ENCODE results near the gene CCDC97.
A peak's percentile ranks its signal among the peaks of the same experiment; 100 is the strongest.

Gene CCDC97

GRCh38 chr19:41353466-41354342 is 43.7 kb downstream of the CCDC97 start, which contains the start of gene TGFB1:
TGFB1 (minus strand) TSS chr19:41353922; CDS start chr19:41353044, 878 bp downstream.
- no peaks in the 10 kb centered on the region for H3K36me3 ChIP-seq (ENCODE audit: control insufficient read depth, low read depth, low read length)
- peak within 1 kb of the TSS; percentile 17 for H3K9ac ChIP-seq (ENCODE audit: low read length)
- H3K4me1 ChIP-seq (ENCODE audit: control insufficient read depth, low read depth, low read length) = peaks cover 6% of the 10 kb centered on the region
- H3K4me3 ChIP-seq (ENCODE audit: low read length) = peak within 1 kb of the TSS; percentile 67
- H3K27ac ChIP-seq (ENCODE audit: low read length) = no peak within 1 kb of the TSS
- no peaks in the 10 kb centered on the region for H3K9me3 ChIP-seq (ENCODE audit: control insufficient read depth, low read depth, low read length)
- peaks cover 46% of the 10 kb centered on the region for H3K27me3 ChIP-seq (ENCODE audit: control insufficient read depth, insufficient read depth, low read length)

DNA sequence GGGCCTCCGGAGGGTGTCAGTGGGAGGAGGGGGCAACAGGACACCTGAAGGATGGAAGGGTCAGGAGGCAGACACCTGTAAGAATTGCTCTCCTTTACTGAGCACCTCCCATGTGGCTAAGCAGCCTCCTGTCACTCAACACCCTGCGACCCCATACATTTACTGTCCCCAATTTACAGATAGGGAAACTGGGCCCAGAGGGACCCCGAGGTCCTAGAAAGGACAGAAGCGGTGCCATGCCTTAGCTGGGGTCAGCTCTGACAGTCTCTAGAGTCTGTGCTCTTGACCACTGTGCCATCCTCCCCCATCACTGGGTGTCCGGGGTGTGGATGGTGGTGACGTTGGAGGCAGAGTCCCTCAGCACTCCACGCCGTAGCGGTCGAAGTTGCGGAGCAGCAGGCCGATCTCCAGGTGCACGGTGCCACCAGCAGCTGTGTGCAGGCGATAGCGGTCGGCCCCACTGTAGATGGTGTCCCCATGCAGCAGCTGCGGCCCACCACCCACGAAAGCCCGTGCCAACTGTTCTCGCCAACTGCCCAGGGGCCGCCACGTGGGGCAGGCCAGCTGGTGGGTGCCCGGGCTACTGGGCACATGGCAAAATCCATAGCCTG is 44.5 kb downstream of the CCDC97 start:
- H3K36me3 ChIP-seq (ENCODE audit: control insufficient read depth, low read depth, low read length) = no peaks in the 10 kb centered on the region
- no peak overlapping the region for H3K27ac ChIP-seq (ENCODE audit: low read length)
- H3K4me3 ChIP-seq (ENCODE audit: low read length) = peak overlapping the region; percentile 67
- H3K27me3 ChIP-seq (ENCODE audit: control insufficient read depth, insufficient read depth, low read length) = peaks cover 46% of the 10 kb centered on the region
- no peaks in the 10 kb centered on the region for H3K9me3 ChIP-seq (ENCODE audit: control insufficient read depth, low read depth, low read length)
- peaks cover 6% of the 10 kb centered on the region for H3K4me1 ChIP-seq (ENCODE audit: control insufficient read depth, low read depth, low read length)
- H3K9ac ChIP-seq (ENCODE audit: low read length) = no peak overlapping the region

DNA sequence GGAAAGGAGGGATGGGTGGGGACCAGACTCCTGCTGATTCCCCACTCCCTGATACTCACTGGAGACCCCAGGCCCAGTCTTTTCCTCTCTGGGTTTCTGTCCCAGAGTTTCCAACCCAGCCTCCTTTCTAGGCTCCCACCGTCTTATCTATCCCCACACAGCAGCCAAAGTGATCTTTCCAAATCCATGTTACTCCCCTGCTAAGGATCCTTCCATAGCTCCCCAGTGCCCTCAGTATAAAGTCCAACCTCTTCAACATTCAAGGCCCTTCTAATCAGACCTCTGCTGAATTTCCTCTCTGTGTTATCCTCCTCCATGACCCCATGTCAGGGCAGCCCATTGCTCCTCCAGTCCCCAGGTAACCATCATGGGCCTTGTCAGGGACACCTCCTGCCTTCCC is 45.1 kb downstream of the CCDC97 start:
- Histone ChIP-seq H3K27ac (ENCODE audit: low read length) (no peak overlapping the region), H3K9ac (ENCODE audit: low read length) (no peak overlapping the region), H3K36me3 (ENCODE audit: control insufficient read depth, low read depth, low read length) (no peaks in the 10 kb centered on the region)

DNA sequence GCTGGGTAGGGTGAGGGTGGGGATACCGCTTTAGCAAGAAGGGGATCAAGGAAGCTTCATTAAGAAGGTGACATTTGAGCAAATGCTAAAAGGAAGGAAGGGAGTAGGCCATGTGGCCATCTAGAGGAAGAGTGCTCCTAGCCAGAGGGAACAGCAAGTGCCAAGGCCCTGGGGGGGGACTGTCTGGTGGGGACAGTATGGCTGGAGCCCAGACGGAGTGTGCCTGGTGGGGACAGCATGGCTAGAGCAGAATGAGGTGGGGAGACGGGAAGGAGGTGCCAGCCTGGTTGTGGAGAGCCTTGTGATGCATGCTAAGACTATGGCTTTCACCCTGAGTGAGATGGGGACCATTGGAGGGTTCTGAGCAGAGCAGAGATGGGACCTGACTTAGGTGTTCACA is 45.8 kb downstream of the CCDC97 start:
- Histone ChIP-seq H3K4me1 (ENCODE audit: control insufficient read depth, low read depth, low read length) (peaks cover 3% of the 10 kb centered on the region), H3K4me3 (ENCODE audit: low read length) (no peak overlapping the region), H3K27ac (ENCODE audit: low read length) (no peak overlapping the region), H3K9me3 (ENCODE audit: control insufficient read depth, low read depth, low read length) (no peaks in the 10 kb centered on the region), H3K9ac (ENCODE audit: low read length) (no peak overlapping the region), H3K27me3 (ENCODE audit: control insufficient read depth, insufficient read depth, low read length) (peaks cover 32% of the 10 kb centered on the region), H3K36me3 (ENCODE audit: control insufficient read depth, low read depth, low read length) (no peaks in the 10 kb centered on the region)

More for the DNA sequence above, 45.1 kb downstream of the CCDC97 start:
- Histone ChIP-seq H3K4me3 (ENCODE audit: low read length) (no peak overlapping the region), H3K9me3 (ENCODE audit: control insufficient read depth, low read depth, low read length) (no peaks in the 10 kb centered on the region), H3K4me1 (ENCODE audit: control insufficient read depth, low read depth, low read length) (peaks cover 6% of the 10 kb centered on the region), H3K27me3 (ENCODE audit: control insufficient read depth, insufficient read depth, low read length) (peaks cover 40% of the 10 kb centered on the region)

- no peak overlapping the region for H3K9ac ChIP-seq (ENCODE audit: low read length)
- peaks cover 19% of the 10 kb centered on the region for H3K27me3 ChIP-seq (ENCODE audit: control insufficient read depth, insufficient read depth, low read length)
- H3K4me1 ChIP-seq (ENCODE audit: control insufficient read depth, low read depth, low read length) = no peaks in the 10 kb centered on the region
- H3K4me3 ChIP-seq (ENCODE audit: low read length) = no peak overlapping the region
- no peaks in the 10 kb centered on the region for H3K9me3 ChIP-seq (ENCODE audit: control insufficient read depth, low read depth, low read length)
- no peak overlapping the region for H3K27ac ChIP-seq (ENCODE audit: low read length)
- no peaks in the 10 kb centered on the region for H3K36me3 ChIP-seq (ENCODE audit: control insufficient read depth, low read depth, low read length)
These were observed 47.2 kb downstream of the CCDC97 start for GRCh38 chr19:41356984-41357739.

DNA sequence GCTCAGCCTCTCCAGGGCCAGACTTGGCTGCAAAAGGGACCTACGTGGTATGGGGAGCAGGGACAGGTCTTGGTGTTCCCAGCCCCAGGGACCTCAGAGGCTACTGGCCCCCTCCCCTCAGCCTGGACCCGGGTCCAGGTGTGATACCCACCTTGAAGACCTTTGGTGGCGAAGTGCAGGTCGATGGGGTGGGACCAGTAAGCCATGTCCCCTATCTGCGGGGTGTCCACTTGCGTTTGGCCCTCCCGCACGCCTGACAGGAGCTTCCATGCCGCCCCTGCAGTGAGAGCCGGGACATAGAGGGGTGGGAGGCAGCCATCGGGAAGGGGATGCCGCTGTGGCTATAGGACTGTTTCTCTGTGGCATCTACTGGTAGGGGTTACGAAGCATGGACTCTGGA is 47.8 kb downstream of the CCDC97 start:
- Histone ChIP-seq H3K4me1 (ENCODE audit: control insufficient read depth, low read depth, low read length) (no peaks in the 10 kb centered on the region), H3K9me3 (ENCODE audit: control insufficient read depth, low read depth, low read length) (no peaks in the 10 kb centered on the region), H3K9ac (ENCODE audit: low read length) (no peak overlapping the region), H3K36me3 (ENCODE audit: control insufficient read depth, low read depth, low read length) (no peaks in the 10 kb centered on the region), H3K27ac (ENCODE audit: low read length) (no peak overlapping the region), H3K27me3 (ENCODE audit: control insufficient read depth, insufficient read depth, low read length) (peaks cover 13% of the 10 kb centered on the region), H3K4me3 (ENCODE audit: low read length) (no peak overlapping the region)

GRCh38 chr19:41359741-41360140 is 49.8 kb downstream of the CCDC97 start:
- Histone ChIP-seq H3K9ac (ENCODE audit: low read length) (no peak overlapping the region), H3K27me3 (ENCODE audit: control insufficient read depth, insufficient read depth, low read length) (no peaks in the 10 kb centered on the region)

DNA sequence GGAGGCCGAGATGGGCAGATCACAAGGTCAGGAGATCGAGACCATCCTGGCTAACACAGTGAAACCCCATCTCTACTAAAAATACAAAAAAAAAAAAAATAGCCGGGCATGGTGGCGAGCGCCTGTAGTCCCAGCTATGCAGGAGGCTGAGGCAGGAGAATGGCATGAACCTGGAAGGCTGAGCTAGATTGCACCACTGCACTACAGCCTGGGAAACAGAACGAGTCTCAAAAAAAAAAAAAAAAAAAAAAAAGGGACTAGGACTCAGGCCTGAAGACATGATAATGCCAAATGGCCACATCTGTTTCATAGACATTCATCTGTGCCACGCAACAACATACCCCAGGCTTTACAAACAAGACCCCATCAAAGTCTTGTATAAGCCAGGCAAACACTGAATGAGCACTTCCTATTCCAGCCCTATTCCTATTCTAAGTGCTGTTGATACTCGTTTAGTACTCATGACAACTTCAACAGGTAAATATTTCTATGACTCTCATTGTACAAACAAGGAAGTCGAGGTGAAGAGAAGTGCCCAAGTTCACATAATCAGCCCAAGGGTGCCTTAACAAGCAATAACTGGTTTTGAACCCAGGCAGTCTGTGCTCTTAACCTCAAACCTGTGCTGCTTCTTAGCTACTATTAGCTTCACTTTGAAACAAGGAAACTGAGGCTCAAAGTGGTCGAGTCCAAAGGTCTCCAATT is 52.3 kb downstream of the CCDC97 start:
- H3K4me3 ChIP-seq (ENCODE audit: low read length) = no peak overlapping the region
- no peaks in the 10 kb centered on the region for H3K9me3 ChIP-seq (ENCODE audit: control insufficient read depth, low read depth, low read length)
- H3K36me3 ChIP-seq (ENCODE audit: control insufficient read depth, low read depth, low read length) = no peaks in the 10 kb centered on the region
- H3K27ac ChIP-seq (ENCODE audit: low read length) = no peak overlapping the region
- H3K27me3 ChIP-seq (ENCODE audit: control insufficient read depth, insufficient read depth, low read length) = no peaks in the 10 kb centered on the region
- H3K9ac ChIP-seq (ENCODE audit: low read length) = no peak overlapping the region
- peaks cover 3% of the 10 kb centered on the region for H3K4me1 ChIP-seq (ENCODE audit: control insufficient read depth, low read depth, low read length)

More at GRCh38 chr19:41359741-41360140, 49.8 kb downstream of the CCDC97 start:
- H3K27ac ChIP-seq (ENCODE audit: low read length) = no peak overlapping the region
- H3K4me1 ChIP-seq (ENCODE audit: control insufficient read depth, low read depth, low read length) = peaks cover 3% of the 10 kb centered on the region
- no peaks in the 10 kb centered on the region for H3K9me3 ChIP-seq (ENCODE audit: control insufficient read depth, low read depth, low read length)
- H3K4me3 ChIP-seq (ENCODE audit: low read length) = no peak overlapping the region
- no peaks in the 10 kb centered on the region for H3K36me3 ChIP-seq (ENCODE audit: control insufficient read depth, low read depth, low read length)

- no peaks in the 10 kb centered on the region for H3K9me3 ChIP-seq (ENCODE audit: control insufficient read depth, low read depth, low read length)
- peak overlapping the region; percentile 99 for H3K27ac ChIP-seq (ENCODE audit: low read length)
- no peaks in the 10 kb centered on the region for H3K36me3 ChIP-seq (ENCODE audit: control insufficient read depth, low read depth, low read length)
- peak overlapping the region; percentile 99 for H3K9ac ChIP-seq (ENCODE audit: low read length)
- H3K4me1 ChIP-seq (ENCODE audit: control insufficient read depth, low read depth, low read length) = peaks cover 3% of the 10 kb centered on the region
- H3K27me3 ChIP-seq (ENCODE audit: control insufficient read depth, insufficient read depth, low read length) = no peaks in the 10 kb centered on the region
- H3K4me3 ChIP-seq (ENCODE audit: low read length) = peak overlapping the region; percentile 98
These were observed 53.4 kb downstream of the CCDC97 start for GRCh38 chr19:41363371-41363752.

DNA sequence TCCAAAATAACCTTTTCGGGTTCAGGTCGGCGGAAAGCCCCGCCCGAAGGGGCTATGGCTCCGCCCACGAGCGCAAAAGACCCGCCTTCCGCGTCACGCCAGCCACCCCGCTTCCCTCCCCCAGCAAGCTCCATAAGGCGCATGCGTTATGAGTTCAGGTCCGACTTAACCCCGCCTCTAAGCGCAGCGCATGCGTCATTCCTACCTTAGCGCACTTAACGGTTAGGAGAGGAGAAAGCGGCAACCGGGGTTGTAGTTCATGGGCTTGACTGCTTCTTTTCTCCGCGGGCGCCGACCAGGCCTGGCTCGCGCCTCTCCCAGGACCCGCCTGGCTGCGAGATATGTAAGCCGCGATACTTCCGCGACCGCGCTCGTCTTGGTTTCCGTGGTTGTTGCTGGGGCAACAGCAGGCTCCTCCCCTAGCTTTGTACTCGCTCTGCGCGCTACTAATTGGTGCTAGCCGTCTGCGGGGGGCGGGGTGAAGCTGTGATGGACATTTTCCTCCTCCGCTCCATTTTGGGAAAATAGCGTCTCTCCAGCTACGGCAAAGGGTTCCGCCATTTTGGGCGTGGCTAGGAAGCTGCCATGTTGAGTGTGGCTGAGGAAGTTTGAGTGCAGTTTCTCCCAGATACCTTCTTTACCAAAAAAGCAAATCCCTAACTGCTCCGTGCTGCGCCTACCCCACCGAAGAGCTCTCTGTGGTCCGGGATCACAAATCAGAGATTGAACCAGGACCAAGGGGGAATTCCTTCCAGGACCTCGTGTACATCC is 54.0 kb downstream of the CCDC97 start, which contains the start of gene B9D2:
TSS of gene B9D2 (minus strand) at position 397 of the 771 bp plus-strand sequence. CDS start 630 bp downstream, outside the sequence.
- H3K4me1 ChIP-seq (ENCODE audit: control insufficient read depth, low read depth, low read length) = peaks cover 3% of the 10 kb centered on the region
- H3K36me3 ChIP-seq (ENCODE audit: control insufficient read depth, low read depth, low read length) = no peaks in the 10 kb centered on the region
- H3K9ac ChIP-seq (ENCODE audit: low read length) = peak within 1 kb of the TSS; percentile 99
- H3K27ac ChIP-seq (ENCODE audit: low read length) = peak within 1 kb of the TSS; percentile 99
- H3K27me3 ChIP-seq (ENCODE audit: control insufficient read depth, insufficient read depth, low read length) = no peaks in the 10 kb centered on the region
- H3K4me3 ChIP-seq (ENCODE audit: low read length) = peak within 1 kb of the TSS; percentile 98
- no peaks in the 10 kb centered on the region for H3K9me3 ChIP-seq (ENCODE audit: control insufficient read depth, low read depth, low read length)

Measured in iPS-18a (cell line).